Inflammatory macrophage (primary cell): ENCODE measurements around the gene AFMID.
"Not testable (repeated sequence)": the region's sequence is repeated elsewhere in the genome, so short reads cannot be mapped to it uniquely, and the experiment has no call there.

ENCODE experiments used
- DNase-seq, 2 donors: peaks; one replicate each; pipeline ENCODE4 v3.0.0-alpha.2; 2020 to 2022

AFMID gene

GRCh38 chr17:78224231-78225087 is 37.3 kb downstream of the AFMID start:
- no peak for DNase-seq

- DNase-seq = no peak
Observed at GRCh38 chr17:78225088-78225865, 38.1 kb downstream of the AFMID start.

DNA sequence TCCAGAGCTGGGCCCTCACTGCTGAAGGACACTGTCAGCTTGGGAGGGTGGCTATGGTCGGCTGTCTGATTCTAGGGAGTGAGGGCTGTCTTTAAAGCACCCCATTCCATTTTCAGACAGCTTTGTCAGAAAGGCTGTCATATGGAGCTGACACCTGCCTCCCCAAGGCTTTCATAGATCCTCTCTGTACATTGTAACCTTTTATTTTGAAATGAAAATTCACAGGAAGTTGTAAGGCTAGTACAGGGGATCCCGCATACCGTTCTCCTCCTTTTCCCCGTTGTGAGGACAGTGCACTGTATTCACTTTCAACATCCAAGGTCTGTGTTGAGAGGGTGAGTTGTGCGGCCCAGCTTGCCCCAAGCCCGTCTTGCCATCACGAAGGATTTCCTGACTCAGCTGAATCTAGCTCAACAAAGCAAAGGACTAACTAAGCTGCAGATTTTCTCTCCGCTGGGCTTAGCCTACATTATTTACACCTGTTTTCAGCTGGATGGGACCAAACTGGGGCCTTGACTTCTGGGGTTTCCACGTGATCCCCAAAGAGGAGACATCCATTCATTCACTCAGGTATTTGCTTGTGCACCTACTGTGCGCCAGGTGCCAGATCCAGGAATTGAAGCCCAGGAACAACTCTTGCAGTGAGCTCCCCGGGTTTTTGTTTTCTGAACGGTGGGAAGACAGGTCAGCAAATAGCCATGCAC is 39.0 kb downstream of the AFMID start:
- no peak for DNase-seq

DNA sequence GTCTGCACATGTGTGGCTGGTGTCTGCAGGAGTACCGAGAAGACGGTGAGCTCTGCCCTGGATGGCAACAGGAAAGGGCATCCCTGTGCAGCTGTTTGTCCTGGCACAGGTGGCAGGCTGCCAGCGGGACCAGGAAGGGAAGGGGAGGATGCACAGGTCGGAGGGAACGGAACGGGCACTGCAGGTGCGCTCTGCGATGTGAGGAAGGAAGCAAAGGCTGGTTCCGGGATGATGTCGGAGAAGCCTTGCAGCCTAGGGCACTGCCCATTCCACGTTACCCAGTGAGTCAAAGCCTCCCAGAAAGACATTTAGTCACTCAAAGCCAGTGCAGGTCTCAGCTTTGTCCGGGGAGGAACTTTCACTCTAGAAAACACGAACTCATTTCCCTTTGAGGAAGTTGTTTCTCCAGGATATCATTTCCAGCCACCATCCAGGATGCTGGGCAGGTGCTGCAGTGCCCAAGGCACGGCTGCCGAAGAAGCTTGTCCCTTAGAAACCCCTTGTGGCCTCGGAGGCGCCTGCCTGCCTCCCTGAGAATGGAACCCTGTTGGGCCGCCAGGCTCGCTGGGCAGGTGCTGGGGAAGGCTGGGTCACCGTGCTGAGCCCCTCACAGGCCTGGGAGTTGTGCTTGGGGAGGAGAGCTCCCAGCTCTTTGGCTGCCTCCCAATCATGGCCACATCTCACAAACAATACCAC is 39.7 kb downstream of the AFMID start:
- peak; percentile 73 to 86 for DNase-seq

DNA sequence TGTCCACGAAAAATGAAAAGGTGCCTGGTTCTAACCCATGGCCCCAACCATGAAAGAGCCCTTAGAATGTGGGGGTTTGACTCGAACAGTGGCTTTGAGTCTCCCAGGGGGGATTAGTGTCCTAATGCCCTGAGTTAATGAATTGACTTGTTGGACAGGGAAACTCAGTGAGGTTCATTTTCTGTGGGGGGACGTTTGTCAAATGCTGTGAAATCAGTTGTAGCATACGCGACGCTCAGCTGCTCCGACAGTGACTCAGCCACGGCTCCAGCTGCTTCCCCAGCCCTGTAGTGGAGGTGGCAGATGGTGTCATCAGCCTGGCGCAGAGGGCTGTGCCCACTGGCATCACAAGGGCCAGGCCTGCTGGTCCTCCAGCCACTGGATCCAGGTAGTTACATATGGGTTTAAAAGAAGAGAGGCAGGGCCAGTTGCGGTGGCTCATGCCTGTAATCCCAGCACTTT is 40.3 kb downstream of the AFMID start:
- DNase-seq = peak; percentile 84 to 95

GRCh38 chr17:78228176-78228575 is 41.0 kb downstream of the AFMID start:
- DNase-seq = peak in 1 of 2 donors; percentile 65

DNA sequence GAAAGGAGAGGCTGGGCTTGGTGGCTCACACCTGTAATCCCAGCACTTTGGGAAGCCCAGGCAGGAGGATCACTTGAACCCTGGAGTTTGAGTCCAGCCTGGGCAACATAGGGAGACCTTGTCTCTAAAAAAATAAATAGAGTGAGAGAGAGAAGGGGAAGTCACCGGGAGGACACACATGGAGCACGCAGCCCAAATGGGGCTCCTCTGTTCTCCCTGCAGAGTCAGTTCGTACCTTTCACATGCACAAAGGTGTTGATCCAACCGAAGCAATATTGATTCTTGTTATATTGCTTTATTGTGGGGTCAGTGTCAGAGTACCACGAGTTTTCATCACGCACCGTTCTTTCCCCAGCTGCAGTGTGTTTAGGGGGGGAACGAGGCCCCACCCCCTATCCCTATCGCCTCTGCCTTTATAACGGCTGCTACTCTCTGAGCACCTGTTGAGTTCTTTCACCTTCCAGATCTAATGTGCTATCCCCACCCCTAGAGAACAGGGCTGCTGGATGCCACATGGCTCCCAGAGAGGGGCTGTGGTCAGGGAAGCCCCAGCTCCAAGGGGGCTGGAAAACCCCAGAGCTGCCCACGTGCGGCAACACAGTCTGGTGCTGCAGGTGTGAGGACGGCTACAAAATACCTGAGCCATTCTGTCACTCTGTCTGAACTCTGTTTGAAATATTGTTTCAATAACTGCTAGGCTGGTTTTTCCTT is 43.2 kb downstream of the AFMID start:
- no peak for DNase-seq

GRCh38 chr17:78230996-78231935 is 44.1 kb downstream of the AFMID start, which contains the start of gene TMEM235:
TMEM235 (plus strand) TSS chr17:78231631; CDS start chr17:78232024, 393 bp downstream.
- peak in 1 of 2 donors; percentile 46 for DNase-seq

DNA sequence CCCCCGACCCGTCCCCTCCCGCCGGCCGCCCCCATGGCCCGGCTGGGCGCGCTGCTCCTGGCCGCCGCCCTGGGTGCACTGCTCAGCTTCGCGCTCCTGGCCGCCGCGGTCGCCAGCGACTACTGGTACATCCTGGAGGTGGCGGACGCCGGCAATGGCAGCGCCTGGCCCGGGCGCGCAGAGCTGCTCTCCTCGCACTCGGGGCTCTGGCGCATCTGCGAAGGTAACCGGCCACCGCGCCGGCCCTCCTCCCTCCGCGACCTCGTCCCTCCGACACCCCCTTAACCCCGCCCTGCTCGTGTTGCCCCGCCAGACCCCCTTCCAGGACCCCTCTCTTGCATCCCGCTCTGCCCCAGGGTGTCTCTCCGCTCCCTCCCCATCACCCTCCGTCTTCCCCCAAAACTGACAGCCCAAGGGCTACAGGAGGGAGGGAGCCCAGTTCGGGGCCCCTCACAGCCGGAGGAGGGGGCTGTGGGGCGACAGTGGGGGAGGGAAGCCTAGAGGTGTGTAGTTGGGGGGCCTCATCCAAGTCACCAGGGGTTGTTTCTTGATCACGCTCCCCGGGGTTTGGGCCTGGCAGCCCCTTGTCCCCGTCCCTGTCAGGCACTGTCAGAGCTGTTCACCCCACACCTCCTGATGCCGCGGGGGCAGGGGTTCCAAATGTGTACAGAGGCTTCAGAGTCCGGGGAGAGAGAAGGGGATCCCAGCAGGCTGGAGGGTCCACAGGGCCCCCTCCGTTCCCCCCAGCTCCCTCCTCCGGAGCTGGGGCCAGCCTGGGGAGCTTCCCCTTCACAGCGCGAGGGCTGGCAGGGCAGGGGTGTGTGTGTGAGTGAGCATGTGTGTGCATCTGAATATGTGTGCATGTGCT is 45.1 kb downstream of the AFMID start:
- DNase-seq = peak in 1 of 2 donors; percentile 34

DNA sequence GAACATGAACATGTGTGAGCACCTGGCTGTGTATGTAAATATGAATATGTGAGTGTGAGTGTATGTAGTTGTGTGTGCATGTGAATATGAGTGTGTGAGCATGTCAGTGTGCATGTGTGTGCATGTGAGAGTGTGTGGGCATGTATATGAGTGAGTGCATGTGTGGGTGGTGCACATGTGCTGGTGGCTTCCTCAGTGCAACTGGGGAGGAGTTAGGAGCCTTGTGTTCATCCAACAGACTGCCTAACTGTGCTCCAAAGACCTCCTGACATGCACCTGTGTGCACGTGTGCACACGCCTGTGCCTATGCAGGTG is 45.7 kb downstream of the AFMID start:
- DNase-seq = peak; percentile 47 to 83

- no peak for DNase-seq
Observed at GRCh38 chr17:78233678-78234077, 46.5 kb downstream of the AFMID start.

DNA sequence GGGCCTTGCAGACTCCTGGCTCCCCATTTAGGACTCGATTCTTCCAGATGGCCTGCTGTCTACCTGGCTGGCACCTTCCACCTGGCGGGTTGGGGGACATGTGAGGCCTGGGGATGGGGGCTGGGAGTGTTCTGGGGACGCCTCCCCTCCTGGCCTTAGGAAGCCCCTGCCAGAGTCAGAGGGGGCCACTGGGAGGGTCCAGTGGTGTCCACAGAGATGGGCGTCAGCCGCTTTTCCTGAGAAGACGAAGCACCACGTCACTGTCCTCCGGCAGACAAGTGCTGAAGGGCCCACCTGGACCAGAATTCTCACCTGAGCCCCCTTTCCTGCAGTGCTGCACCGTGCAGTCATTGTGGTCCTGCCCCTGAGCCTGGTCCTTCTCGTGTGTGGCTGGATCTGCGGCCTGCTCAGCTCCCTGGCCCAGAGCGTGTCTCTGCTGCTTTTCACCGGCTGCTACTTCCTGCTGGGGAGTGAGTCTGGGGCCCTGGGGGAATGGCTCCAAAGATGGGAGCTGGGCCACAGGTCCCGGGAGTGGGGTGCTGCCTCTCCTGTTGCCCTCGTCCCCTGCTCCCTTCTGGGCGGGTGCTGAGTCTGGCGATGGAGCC is 47.2 kb downstream of the AFMID start:
- no peak for DNase-seq

DNA sequence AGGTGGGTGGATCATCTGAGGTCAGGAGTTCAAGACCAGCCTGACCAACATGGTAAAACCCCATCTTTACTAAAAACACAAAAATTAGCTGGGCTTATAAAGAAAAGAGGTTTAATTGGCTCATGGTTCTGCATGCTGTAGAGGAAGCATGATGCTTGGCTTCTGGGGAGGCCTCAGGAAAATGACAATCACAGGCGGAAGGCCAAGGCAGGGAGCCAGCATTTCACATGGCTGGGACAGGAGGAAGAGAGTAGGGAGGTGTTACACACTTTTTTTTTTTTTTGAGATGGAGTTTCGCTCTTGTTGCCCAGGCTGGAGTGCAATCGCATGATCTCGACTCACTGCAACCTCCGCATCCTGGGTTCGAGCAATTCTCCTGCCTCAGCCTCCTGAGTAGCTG is 47.9 kb downstream of the AFMID start:
- not testable (repeated sequence) for DNase-seq

DNA sequence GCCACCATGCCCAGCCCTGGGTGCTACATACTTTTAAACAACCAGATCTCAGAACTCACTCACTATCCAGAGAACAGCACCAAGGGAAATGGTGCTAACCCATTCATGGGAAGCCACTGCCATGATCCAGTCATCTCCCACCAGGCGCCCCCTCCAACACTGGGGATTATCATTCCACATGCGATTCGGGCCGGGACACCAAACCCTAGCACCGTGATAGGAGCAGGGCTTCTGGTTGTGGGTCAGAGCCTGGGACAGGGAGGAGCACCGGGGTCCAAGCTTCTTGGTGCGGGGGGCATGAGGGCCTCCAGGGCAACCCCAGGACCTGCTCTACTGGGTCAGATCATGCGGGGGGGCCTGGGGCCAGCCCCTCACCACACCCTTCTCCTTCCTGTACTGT is 48.7 kb downstream of the AFMID start:
- no peak for DNase-seq

GRCh38 chr17:78236362-78237127 is 49.4 kb downstream of the AFMID start:
- DNase-seq = no peak

GRCh38 chr17:78237401-78238012 is 50.3 kb downstream of the AFMID start:
- DNase-seq = no peak

DNA sequence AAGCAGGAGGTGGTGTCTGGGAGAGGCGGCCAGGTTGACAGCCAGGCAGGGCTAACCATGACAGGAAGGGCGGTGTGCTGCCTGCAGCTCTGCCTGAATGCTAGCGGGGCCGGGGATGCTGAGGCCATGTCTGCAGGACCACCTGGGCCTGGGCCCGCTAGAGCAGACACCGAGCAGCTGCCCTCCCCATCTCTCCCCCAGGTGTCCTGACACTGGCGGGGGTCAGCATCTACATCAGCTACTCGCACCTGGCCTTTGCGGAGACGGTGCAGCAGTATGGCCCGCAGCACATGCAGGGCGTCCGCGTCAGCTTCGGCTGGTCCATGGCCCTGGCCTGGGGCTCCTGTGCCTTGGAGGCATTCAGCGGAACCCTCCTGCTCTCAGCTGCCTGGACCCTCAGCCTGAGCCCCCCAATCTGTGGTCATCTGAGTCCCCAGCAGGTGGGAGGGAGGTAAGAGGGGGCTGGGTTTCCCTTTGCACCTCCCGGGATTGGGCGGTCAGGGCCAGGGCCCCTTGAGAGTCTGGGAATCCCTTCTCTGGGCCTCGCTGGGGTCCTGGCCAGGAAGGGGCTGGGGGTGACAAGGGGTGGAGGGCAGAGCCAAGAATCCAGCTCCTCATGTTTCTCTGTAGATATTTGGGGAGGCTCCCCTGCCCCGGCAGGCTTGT is 51.8 kb downstream of the AFMID start:
- no peak for DNase-seq
